Renal cortex interstitium (tissue), 11 donors: ENCODE measurements around the gene CEP72. TPM values are rescaled to one million over a fixed set of nuclear protein-coding genes. Genes with fewer than 3 reads are reported as not detected.
"Not testable (repeated sequence)": the region's sequence is repeated elsewhere in the genome, so short reads cannot be mapped to it uniquely, and the experiment has no call there.

Experiments used
- DNase-seq, 11 donors: peaks; one replicate each; pipeline ENCODE4 v3.0.0-alpha.2; 2013; ENCODE audit warnings: low read depth in 9 of 11, low spot score in 4 of 11; ENCODE audit errors: extremely low read depth in 1 of 11
- polyA plus RNA-seq, 3 donors: library from polyadenylated mRNA; unstranded; fragments of 120-200 nt; gene quantifications; one replicate each; pipeline ENCODE4 v1.2.1, GENCODE V29; 2013; ENCODE audit not compliant: insufficient read length in 3 of 3

The CEP72 gene
- polyA plus RNA-seq, 3 donors = 8.7 to 10.8 (median 10.3) TPM

- no peak for DNase-seq
These were observed 34.3 kb upstream of the CEP72 start for GRCh38 chr5:577800-578199.

GRCh38 chr5:579211-579610 is 32.9 kb upstream of the CEP72 start:
- DNase-seq = no peak

GRCh38 chr5:579746-580366 is 32.3 kb upstream of the CEP72 start:
- no peak for DNase-seq

GRCh38 chr5:580436-580835 is 31.7 kb upstream of the CEP72 start:
- DNase-seq = no peak

GRCh38 chr5:581266-581665 is 30.9 kb upstream of the CEP72 start:
- DNase-seq = no peak

- DNase-seq = no peak
These were observed 30.2 kb upstream of the CEP72 start for GRCh38 chr5:581941-582340.

GRCh38 chr5:582445-582844 is 29.7 kb upstream of the CEP72 start:
- DNase-seq = not testable (repeated sequence)

GRCh38 chr5:582936-583635 is 29.1 kb upstream of the CEP72 start:
- DNase-seq = no peak

GRCh38 chr5:583645-584044 is 28.5 kb upstream of the CEP72 start:
- DNase-seq = no peak

GRCh38 chr5:584216-584615 is 27.9 kb upstream of the CEP72 start:
- DNase-seq = no peak

- DNase-seq = no peak
These were observed 27.3 kb upstream of the CEP72 start for GRCh38 chr5:584846-585245.

GRCh38 chr5:585556-585955 is 26.6 kb upstream of the CEP72 start:
- DNase-seq = no peak

- no peak for DNase-seq
These were observed 26.0 kb upstream of the CEP72 start for GRCh38 chr5:585962-586628.

- DNase-seq = no peak
These were observed 25.3 kb upstream of the CEP72 start for GRCh38 chr5:586751-587285.

- DNase-seq = no peak
These were observed 24.7 kb upstream of the CEP72 start for GRCh38 chr5:587403-587802.

GRCh38 chr5:588406-588995 is 23.6 kb upstream of the CEP72 start:
- no peak for DNase-seq

GRCh38 chr5:589173-589572 is 23.0 kb upstream of the CEP72 start:
- DNase-seq = no peak

GRCh38 chr5:589588-589987 is 22.6 kb upstream of the CEP72 start:
- no peak for DNase-seq

- no peak for DNase-seq
These were observed 21.8 kb upstream of the CEP72 start for GRCh38 chr5:590346-590745.

GRCh38 chr5:591746-592145 is 20.4 kb upstream of the CEP72 start:
- DNase-seq = no peak
